Lower lobe of right lung (tissue), 2 donors: Measurements from ENCODE around the gene P2RX7. TPM values are rescaled to one million over a fixed set of nuclear protein-coding genes. Genes with fewer than 3 reads are reported as not detected.

Source experiments
- ATAC-seq, 2 donors: fragments of 200-7000 bp; cut with Tn5 transposase; one replicate each; pipeline ENCODE4 v1.9.1; 2020 to 2022; ENCODE audit warnings: mild to moderate bottlenecking in 2 of 2, moderate library complexity in 2 of 2
- DNase-seq: peaks from one replicate; pipeline ENCODE4 v3.0.0-alpha.2; 2020
- H3K27ac ChIP-seq: fragments of 200-600 bp; one replicate; pipeline ENCODE4 v1.8.0; 2022
- H3K27me3 ChIP-seq: fragments of 200-600 bp; one replicate; pipeline ENCODE4 v1.8.0; 2022; ENCODE audit warnings: low read depth
- H3K36me3 ChIP-seq: fragments of 200-600 bp; one replicate; pipeline ENCODE4 v1.8.0; 2022; ENCODE audit warnings: mild to moderate bottlenecking
- H3K4me1 ChIP-seq: fragments of 200-600 bp; one replicate; pipeline ENCODE4 v1.8.0; 2022
- H3K4me3 ChIP-seq: fragments of 200-600 bp; one replicate; pipeline ENCODE4 v1.8.0; 2022; ENCODE audit warnings: mild to moderate bottlenecking
- H3K9me3 ChIP-seq: fragments of 200-600 bp; one replicate; pipeline ENCODE4 v1.8.0; 2022
- CTCF ChIP-seq: fragments of 200-600 bp; IDR thresholded peaks from one replicate; pipeline ENCODE4 v1.8.0; 2022; ENCODE audit warnings: antibody characterized with exemption, mild to moderate bottlenecking
- intact Hi-C: fragments of 100-400 bp; cut with DNase I; formaldehyde crosslinking; loops from one replicate; pipeline ENCODE4 v1.11.0; 2022
- total RNA-seq: library from RNA; stranded (reverse); fragmentation: NEBNext Ultra II Directional; extraction: Animal tissue kit (Norgen Biotek cat#: 25700); gene quantifications from one replicate; pipeline ENCODE4 v1.2.1, GENCODE V29; 2021
- donor health status: DM: no; HTN: yes; CAD: no; lungs with severe emphysema.

Gene P2RX7
- total RNA-seq, 1 donor from 2014 or later = 20.5 TPM

GRCh38 chr12:121102307-121102706 is 30.4 kb upstream of the P2RX7 start:
- Histone ChIP-seq H3K36me3 (no peaks in the 10 kb centered on the region), H3K4me3 (no peak overlapping the region), H3K27ac (no peak overlapping the region), H3K4me1 (no peaks in the 10 kb centered on the region), H3K27me3 (no peaks in the 10 kb centered on the region), H3K9me3 (no peaks in the 10 kb centered on the region)
- intact Hi-C loops = no loop called here
- TF ChIP-seq CTCF = no peak
- DNase-seq = no peak
- ATAC-seq = no peak

- no peak for DNase-seq
- no peaks in the 10 kb centered on the region for H3K4me1 ChIP-seq
- H3K27ac ChIP-seq = no peak overlapping the region
- no peaks in the 10 kb centered on the region for H3K36me3 ChIP-seq
- H3K4me3 ChIP-seq = no peak overlapping the region
- H3K9me3 ChIP-seq = no peaks in the 10 kb centered on the region
- no peaks in the 10 kb centered on the region for H3K27me3 ChIP-seq
- TF ChIP-seq CTCF = no peak
- no peak for ATAC-seq
- intact Hi-C loops = no loop called here
Observed at GRCh38 chr12:121107681-121108080, 25.0 kb upstream of the P2RX7 start.

- TF ChIP-seq CTCF = no peak
- ATAC-seq = no peak
Observed at GRCh38 chr12:121108492-121108891, 24.2 kb upstream of the P2RX7 start.

GRCh38 chr12:121110211-121110940 is 22.3 kb upstream of the P2RX7 start:
- peak; percentile 95 for TF ChIP-seq CTCF
- intact Hi-C loops = no loop called here
- Histone ChIP-seq H3K36me3 (no peaks in the 10 kb centered on the region), H3K4me1 (no peaks in the 10 kb centered on the region), H3K27me3 (no peaks in the 10 kb centered on the region), H3K9me3 (no peaks in the 10 kb centered on the region), H3K4me3 (no peak overlapping the region), H3K27ac (no peak overlapping the region)
- ATAC-seq (peak; percentile 86 to 88), DNase-seq (no peak)

More at GRCh38 chr12:121108492-121108891, 24.2 kb upstream of the P2RX7 start:
- no peaks in the 10 kb centered on the region for H3K4me1 ChIP-seq
- H3K9me3 ChIP-seq = no peaks in the 10 kb centered on the region
- H3K36me3 ChIP-seq = no peaks in the 10 kb centered on the region
- H3K27me3 ChIP-seq = no peaks in the 10 kb centered on the region
- intact Hi-C loops = no loop called here
- no peak overlapping the region for H3K27ac ChIP-seq
- no peak for DNase-seq
- H3K4me3 ChIP-seq = no peak overlapping the region

- intact Hi-C loops = no loop called here
- TF ChIP-seq CTCF = no peak
- ATAC-seq = no peak
- H3K9me3 ChIP-seq = no peaks in the 10 kb centered on the region
- no peaks in the 10 kb centered on the region for H3K27me3 ChIP-seq
- no peak for DNase-seq
- no peak overlapping the region for H3K4me3 ChIP-seq
- no peaks in the 10 kb centered on the region for H3K36me3 ChIP-seq
- H3K4me1 ChIP-seq = no peaks in the 10 kb centered on the region
- no peak overlapping the region for H3K27ac ChIP-seq
Observed at GRCh38 chr12:121111684-121112083, 21.0 kb upstream of the P2RX7 start.
